Natural killer cell (primary cell): ENCODE measurements around the gene TBC1D26. TPM values are rescaled to one million over a fixed set of nuclear protein-coding genes. Genes with fewer than 3 reads are reported as not detected.
"Not testable (repeated sequence)": the region's sequence is repeated elsewhere in the genome, so short reads cannot be mapped to it uniquely, and the experiment has no call there.

Experiments used
- ATAC-seq, 3 donors: fragments of 150-1000 bp in 2 of 3; fragments of 200-7000 bp in 1 of 3; cut with Tn5 transposase; 1 replicate in 1 of 3; 2 replicates in 2 of 3; pipeline ENCODE4 v1.10.0; 2021; ENCODE audit warnings: mild to moderate bottlenecking in 2 of 3, moderate library complexity in 2 of 3
- DNase-seq, 2 donors: peaks; one replicate each; pipeline versions ENCODE4 v3.0.0 to v3.0.0-alpha.2; 2013 to 2021; ENCODE audit warnings: mixed read lengths in 1 of 2
- H3K27ac ChIP-seq: one replicate; pipeline ENCODE4 v1.5.1; 2013; ENCODE audit warnings: mild to moderate bottlenecking, low read length
- H3K27me3 ChIP-seq: one replicate; pipeline ENCODE4 v1.6.1; 2013; ENCODE audit warnings: low read length; ENCODE audit not compliant: control insufficient read depth, insufficient read depth
- H3K36me3 ChIP-seq: one replicate; pipeline ENCODE4 v1.6.1; 2013; ENCODE audit warnings: low read length; ENCODE audit not compliant: control insufficient read depth, insufficient read depth
- H3K4me1 ChIP-seq: one replicate; pipeline ENCODE4 v1.6.1; 2013; ENCODE audit warnings: low read length; ENCODE audit not compliant: control insufficient read depth, insufficient read depth
- H3K4me3 ChIP-seq: one replicate; pipeline ENCODE4 v1.5.1; 2013; ENCODE audit warnings: low read length
- H3K9me3 ChIP-seq: one replicate; pipeline ENCODE4 v1.6.1; 2013; ENCODE audit warnings: low read length; ENCODE audit not compliant: control insufficient read depth, insufficient read depth
- H3K27ac Mint-ChIP-seq, 2 donors: one replicate each; pipeline ENCODE4 v1.8.0; 2022; ENCODE audit warnings: mild to moderate bottlenecking in 2 of 2, mixed read lengths in 2 of 2, moderate library complexity in 1 of 2
- H3K27me3 Mint-ChIP-seq, 2 donors: one replicate each; pipeline ENCODE4 v1.8.0; 2022; ENCODE audit warnings: low read depth in 2 of 2, mixed read lengths in 2 of 2
- H3K36me3 Mint-ChIP-seq: one replicate; pipeline ENCODE4 v1.8.0; 2022; ENCODE audit warnings: mixed read lengths
- H3K4me1 Mint-ChIP-seq, 2 donors: one replicate each; pipeline ENCODE4 v1.8.0; 2022; ENCODE audit warnings: mixed read lengths in 2 of 2
- H3K4me3 Mint-ChIP-seq: one replicate; pipeline ENCODE4 v1.8.0; 2022; ENCODE audit warnings: mild to moderate bottlenecking, moderate library complexity, mixed read lengths
- H3K9me3 Mint-ChIP-seq, 2 donors: one replicate each; pipeline ENCODE4 v1.8.0; 2022; ENCODE audit warnings: mixed read lengths in 2 of 2
- WGBS: methylation state at CpG from one replicate; pipeline ENCODE4 v1.1.7; 2013; ENCODE audit warnings: missing lambda C conversion rate; ENCODE audit not compliant: insufficient coverage; 5-methylcytosine and 5-hydroxymethylcytosine counted together
- intact Hi-C: fragments of 100-400 bp; cut with micrococcal nuclease; formaldehyde crosslinking; loops from one replicate; pipeline ENCODE4 v1.14.2; 2022
- total RNA-seq, 4 donors: library from RNA; stranded (reverse); fragments of 120-200 nt in 1 of 4; gene quantifications; one replicate each; pipeline versions ENCODE4 v1.2.3 to v1.2.4, GENCODE V29; 2013 to 2022

TBC1D26 gene
- total RNA-seq, 3 donors from 2014 or later (not counting 1 experiment from before 2014, with no cell fraction given), result not detected

DNA sequence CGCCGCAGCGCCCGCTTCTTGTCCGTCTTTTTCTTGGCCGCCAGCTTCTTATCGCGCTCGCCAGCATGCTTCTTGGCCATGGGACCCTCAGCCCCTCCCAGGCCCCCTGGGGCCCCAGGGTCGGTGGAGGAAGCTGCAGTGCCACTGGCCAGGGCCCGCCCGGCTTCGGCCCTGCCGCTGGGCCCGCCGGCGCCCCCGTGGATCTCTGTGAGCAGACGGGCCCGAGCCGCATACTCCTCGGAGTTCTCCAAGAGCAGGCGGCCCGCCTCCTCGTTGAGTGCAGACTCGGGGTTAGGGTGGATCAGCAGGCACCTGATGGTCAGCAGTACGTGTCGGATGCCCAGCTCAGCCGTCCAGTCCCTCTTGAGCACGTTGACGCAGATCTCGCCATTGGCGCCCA lies 27.8 kb upstream of the TBC1D26 start:
- peaks cover 30% of the 10 kb centered on the region for H3K36me3 ChIP-seq
- H3K27ac Mint-ChIP-seq, ATAC-seq, H3K27ac ChIP-seq, DNase-seq, H3K9me3 Mint-ChIP-seq, H3K36me3 Mint-ChIP-seq, H3K4me3 ChIP-seq, H3K4me3 Mint-ChIP-seq, H3K4me1 Mint-ChIP-seq, H3K9me3 ChIP-seq, H3K4me1 ChIP-seq, H3K27me3 Mint-ChIP-seq, intact Hi-C loops, H3K27me3 ChIP-seq: not testable (repeated sequence)
- WGBS, result 95% methylated on average over 23 of the region's 33 CpGs

DNA sequence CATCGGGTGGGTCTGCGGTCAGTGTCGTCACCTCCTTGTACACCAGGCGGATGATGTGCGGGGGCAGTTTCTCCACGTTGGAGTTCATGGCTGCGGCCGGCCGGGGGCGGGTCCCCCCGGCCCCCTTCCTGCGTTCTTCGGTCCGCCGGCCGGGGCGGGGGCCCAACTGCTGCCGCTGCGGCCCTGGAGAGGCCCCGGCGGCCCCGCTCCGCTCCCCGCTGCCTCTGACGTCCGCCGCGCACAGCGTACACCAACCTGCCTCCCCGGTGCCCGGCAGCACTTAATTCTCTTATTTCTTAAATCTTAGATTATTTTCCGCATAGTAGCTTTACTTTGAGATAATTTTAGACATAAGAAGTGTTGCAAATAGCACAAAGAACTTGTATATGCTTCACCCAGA lies 27.3 kb upstream of the TBC1D26 start:
- ATAC-seq, H3K36me3 Mint-ChIP-seq, intact Hi-C loops, DNase-seq, H3K4me1 ChIP-seq, H3K27ac Mint-ChIP-seq, H3K4me1 Mint-ChIP-seq, H3K9me3 ChIP-seq, H3K9me3 Mint-ChIP-seq, H3K4me3 ChIP-seq, H3K27ac ChIP-seq, H3K4me3 Mint-ChIP-seq, H3K27me3 Mint-ChIP-seq, H3K27me3 ChIP-seq: not testable (repeated sequence)
- 98% methylated on average over 31 of the region's 32 CpGs for WGBS
- H3K36me3 ChIP-seq, result peaks cover 30% of the 10 kb centered on the region

DNA sequence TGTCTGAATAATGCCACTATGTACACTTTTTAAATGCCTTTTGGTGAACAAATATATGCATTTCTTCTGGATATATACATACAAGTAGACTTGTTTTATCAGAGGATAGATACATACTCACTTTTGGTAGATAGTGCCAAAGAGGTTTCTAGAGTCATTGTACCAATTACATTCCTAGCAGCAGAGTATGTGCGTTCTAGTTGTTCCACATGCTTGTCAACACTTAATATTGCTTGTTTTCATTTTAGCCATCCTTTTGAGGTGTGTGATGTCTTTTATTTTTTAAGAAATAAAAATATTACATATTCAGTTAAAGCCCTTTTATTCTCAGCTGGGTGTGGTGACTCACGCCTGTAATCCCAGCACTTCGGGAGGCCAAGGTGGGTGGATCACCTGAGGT lies 23.2 kb upstream of the TBC1D26 start:
- DNase-seq, H3K4me1 Mint-ChIP-seq, H3K27me3 ChIP-seq, H3K27ac Mint-ChIP-seq, H3K9me3 Mint-ChIP-seq, ATAC-seq, intact Hi-C loops, H3K4me3 Mint-ChIP-seq, H3K9me3 ChIP-seq, H3K27ac ChIP-seq, H3K27me3 Mint-ChIP-seq, H3K4me3 ChIP-seq, H3K4me1 ChIP-seq: not testable (repeated sequence)
- peaks cover 34% of the 10 kb centered on the region for H3K36me3 ChIP-seq
- H3K36me3 Mint-ChIP-seq, result peaks cover 18% of the 10 kb centered on the region
- WGBS, result no CpG with 5 or more reads among the region's 3 CpGs

DNA sequence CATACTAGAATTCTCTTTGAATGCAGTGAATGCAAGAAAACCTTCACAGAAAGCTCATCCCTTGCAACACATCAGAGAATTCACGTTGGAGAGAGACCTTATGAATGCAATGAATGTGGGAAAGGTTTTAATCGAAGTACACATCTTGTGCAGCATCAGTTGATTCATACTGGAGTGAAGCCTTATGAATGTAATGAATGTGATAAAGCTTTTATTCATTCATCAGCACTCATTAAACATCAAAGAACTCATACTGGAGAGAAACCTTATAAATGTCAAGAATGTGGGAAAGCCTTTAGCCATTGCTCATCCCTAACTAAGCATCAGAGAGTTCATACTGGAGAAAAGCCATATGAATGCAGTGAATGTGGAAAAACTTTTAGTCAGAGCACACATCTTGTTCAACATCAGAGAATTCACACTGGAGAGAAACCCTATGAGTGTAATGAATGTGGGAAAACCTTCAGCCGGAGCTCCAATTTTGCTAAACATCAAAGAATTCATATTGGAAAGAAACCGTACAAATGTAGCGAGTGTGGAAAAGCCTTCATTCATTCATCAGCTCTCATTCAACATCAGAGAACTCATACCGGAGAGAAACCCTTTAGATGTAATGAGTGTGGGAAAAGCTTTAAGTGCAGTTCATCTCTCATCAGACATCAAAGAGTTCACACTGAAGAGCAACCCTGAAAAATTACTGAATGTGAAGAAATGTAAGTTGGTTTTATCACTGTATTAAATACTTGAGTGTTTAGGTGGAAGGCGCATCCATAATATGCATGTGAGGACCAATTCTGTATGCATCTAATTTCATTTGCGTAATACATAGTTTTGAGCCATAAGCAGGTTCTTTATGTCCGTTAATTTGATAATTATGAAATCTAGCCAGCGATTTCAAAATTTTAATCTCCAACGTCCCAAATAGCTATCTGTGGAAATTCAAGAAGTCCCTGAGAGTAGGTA lies 15.2 kb upstream of the TBC1D26 start:
- H3K4me3 ChIP-seq, H3K4me1 Mint-ChIP-seq, ATAC-seq, H3K4me3 Mint-ChIP-seq, DNase-seq, intact Hi-C loops, H3K27ac Mint-ChIP-seq, H3K4me1 ChIP-seq, H3K36me3 ChIP-seq, H3K27ac ChIP-seq, H3K27me3 Mint-ChIP-seq, H3K9me3 ChIP-seq, H3K27me3 ChIP-seq: not testable (repeated sequence)
- peaks cover 35% of the 10 kb centered on the region for H3K36me3 Mint-ChIP-seq
- H3K9me3 Mint-ChIP-seq, result peaks cover 5 to 14% of the 10 kb centered on the region in 2 donors
- WGBS, result 87% methylated on average over 5 of the region's 11 CpGs

DNA sequence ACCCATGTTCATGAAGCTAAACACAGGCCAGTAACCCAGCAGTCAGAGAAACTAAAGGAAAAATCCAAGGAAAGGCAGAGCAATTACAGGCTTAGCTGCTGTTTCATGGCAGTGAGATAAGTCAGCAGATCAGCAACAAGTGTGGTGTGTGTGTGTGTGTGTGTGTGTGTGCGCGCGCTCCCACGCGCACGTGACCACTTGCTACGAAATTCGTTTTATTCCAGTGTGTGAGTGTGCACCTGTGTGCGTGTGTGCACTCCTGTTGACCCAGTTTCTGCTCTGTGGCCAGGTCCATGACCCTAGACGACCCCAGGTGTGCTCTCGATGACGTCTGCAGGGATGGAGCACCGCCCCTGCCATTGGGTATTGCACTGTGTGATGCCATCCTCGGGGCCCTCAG lies 1.5 kb upstream of the TBC1D26 start:
- H3K4me3 ChIP-seq, H3K36me3 ChIP-seq, H3K4me1 ChIP-seq, intact Hi-C loops, H3K27me3 Mint-ChIP-seq, H3K36me3 Mint-ChIP-seq, ATAC-seq, H3K9me3 ChIP-seq, H3K9me3 Mint-ChIP-seq, H3K27me3 ChIP-seq, DNase-seq, H3K27ac Mint-ChIP-seq, H3K4me3 Mint-ChIP-seq, H3K27ac ChIP-seq, H3K4me1 Mint-ChIP-seq: not testable (repeated sequence)
- no CpG with 5 or more reads among the region's 14 CpGs for WGBS

DNA sequence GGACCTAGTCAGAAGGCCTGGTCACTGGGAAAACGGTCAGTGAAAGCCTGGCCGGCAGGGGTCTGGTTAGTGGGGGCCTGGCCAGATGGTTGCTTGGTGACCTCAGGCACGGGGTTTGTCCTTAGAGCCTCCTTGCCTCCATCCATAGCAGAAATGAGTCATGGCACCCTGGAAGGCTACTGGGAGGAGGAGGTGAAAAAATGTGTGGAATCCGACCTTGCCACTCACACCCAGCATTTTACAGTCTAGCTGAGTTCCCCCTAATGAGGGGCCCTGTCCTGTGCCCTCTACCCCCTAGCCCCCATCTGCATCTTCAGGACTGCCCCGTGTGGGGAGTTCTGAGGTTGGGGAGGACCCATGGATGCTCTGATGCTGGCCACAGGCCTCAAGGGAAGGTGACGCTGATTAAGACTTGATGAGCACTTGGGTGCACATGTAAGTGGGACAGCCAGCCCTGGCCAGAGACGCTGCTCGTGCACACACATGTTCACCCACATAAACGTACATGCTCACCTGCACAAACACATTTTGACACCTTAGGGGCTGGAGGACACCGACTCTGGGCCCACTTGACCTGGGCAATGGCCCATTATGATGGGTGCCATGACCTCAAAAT lies 1.2 kb downstream of the TBC1D26 start:
- H3K4me1 ChIP-seq, H3K27me3 Mint-ChIP-seq, H3K36me3 Mint-ChIP-seq, intact Hi-C loops, H3K27ac ChIP-seq, H3K9me3 Mint-ChIP-seq, H3K4me1 Mint-ChIP-seq, H3K27ac Mint-ChIP-seq, H3K27me3 ChIP-seq, H3K4me3 Mint-ChIP-seq, H3K4me3 ChIP-seq, H3K9me3 ChIP-seq, ATAC-seq, H3K36me3 ChIP-seq, DNase-seq: not testable (repeated sequence)
- 89% methylated on average over 4 of the region's 10 CpGs for WGBS

DNA sequence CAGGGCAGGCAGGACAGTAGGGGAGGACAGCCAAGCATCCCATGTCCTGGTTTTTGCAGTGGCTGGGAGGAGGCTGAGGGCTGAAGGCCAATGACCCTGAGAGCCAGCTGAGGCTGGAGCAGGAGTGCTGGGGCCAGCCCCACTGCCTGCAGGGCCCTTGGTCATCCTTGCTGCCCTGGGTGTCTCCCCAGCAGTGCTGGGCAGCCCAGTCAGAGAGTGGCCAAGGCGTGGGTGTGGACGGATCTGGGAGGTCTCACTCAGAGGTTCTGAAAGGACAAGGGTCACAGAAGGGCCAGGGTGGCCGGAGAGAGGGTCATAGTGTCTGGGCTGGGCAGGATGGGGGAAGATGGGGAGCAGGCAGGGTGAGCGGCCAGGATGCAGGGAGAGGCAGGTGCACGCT lies 4.5 kb downstream of the TBC1D26 start:
- H3K4me3 ChIP-seq, H3K4me1 ChIP-seq, DNase-seq, H3K27ac ChIP-seq, H3K9me3 Mint-ChIP-seq, intact Hi-C loops, H3K4me1 Mint-ChIP-seq, ATAC-seq, H3K36me3 ChIP-seq, H3K4me3 Mint-ChIP-seq, H3K27me3 Mint-ChIP-seq, H3K36me3 Mint-ChIP-seq, H3K27ac Mint-ChIP-seq, H3K27me3 ChIP-seq, H3K9me3 ChIP-seq: not testable (repeated sequence)
- WGBS, result 76% methylated on average over 3 of the region's 5 CpGs
